GM21717 (cell line): ENCODE measurements around the gene TOMM20.

ENCODE experiments used
- ATAC-seq: cut with Tn5 transposase; IDR thresholded peaks from one replicate; pipeline ENCODE4 v1.9.1; 2021; ENCODE audit warnings: mild to moderate bottlenecking, moderate library complexity; ENCODE audit not compliant: unreplicated experiment

Gene TOMM20

DNA sequence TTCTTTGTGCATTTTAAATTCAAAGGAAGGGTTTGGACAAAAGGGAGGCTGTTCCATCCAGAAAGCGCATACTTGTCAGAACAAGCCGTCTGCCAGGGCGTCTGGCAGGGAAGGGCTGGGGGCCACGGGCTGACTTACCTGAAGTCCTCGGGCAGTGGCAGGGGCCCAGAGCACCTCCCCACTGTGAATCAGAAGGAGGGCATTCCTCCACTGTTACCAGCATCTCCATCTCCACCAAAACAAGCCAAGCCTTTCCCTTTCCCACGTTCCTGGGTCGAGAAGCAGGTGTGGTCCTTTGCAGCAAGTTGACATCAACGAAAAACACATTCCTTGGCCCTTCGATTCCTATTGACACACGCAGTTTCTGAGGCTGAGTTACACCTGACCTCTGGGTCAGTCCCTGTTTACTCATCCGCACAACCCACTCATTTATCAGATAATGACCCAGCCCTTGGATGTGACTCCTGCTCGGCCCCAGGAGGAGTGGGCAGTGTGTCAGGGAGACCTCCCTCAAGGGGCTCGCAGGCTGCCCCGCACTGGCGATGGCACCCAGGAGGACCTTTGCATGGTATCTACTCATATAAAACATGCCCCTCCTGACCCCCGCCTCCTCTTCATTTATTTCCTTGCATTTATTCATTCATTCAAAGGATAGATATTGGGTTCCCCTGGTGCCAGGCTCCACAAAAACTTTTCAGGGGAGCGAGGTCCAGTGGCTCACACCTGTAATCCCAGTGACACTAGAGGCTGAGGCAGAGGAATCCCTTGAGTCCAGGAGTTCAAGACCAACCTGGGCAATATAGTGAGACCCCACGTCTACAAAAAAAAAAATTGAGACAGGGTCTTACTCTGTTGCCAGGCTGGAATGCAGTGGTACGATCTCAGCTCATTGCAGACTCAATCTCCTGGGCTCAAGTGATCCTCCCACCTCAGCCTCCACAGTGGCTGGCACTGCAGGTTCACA is 60.2 kb downstream of the TOMM20 start:
- ATAC-seq, result no peak

DNA sequence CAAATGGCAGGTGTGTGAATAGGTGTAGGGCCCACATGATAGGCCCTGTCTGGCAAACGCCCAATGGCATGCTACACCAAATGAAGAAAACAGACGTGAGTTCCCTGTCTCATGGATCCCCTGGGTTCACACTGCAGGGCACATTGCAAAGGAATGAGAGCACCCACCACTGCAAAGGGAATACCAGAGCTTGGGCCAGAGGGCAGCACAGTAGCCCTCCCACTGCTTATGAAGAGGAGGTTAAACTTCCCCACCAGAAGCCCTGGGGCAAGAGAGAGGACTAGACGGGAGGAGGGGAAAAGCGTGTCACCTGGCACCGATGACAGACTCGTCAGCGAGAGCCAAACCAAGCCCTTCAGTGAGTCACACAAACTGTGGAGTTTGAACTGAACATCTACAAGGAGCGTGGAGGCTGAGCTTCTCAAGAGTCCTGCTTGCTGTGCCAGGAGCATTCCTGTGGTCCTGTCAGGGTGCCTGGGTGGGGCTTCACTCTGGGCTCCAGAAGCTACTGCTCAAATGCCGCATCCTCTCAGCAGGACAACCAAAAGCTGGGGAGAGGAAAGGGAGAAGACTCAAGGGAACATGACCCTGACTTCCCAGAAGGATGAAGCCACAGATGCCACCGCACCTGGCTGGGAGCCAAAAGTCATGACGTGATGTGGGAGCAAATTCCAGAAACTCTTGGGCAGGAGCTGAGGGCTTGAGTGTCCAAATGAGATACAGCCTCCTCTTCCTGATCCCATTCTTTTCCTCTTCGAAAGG is 61.1 kb downstream of the TOMM20 start:
- no peak for ATAC-seq

DNA sequence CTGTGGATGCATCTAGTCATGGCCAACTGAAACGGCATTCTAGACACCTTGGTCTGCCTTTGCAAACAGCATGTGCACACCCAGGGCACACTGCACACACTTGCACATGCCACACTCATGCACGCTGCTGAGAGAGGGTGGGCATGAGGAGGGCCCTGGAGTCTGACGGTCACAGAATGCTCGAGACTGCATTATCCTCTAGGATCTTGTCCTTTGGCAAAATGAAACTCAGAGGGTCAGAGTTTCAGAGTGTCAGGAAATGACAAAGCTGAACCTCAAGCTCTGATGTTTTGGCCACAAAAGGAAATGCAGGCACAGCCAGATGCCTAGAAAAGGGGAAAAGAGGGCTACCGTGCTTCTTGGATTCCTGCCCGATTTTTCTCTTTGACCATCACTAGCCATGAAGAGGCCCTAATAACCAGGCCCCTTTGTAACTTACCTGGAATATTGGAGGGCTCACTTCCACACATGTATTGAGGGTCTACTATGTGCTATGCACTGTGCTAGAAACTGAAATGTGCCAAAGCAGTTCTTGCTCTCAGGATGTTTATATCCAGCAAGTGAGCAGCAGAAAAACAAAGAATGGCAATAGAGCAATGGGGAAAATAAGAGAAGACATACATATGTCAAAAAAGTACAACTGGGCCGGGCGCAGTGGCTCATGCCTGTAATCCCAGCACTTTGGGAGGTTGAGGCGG is 65.4 kb downstream of the TOMM20 start:
- no peak for ATAC-seq

DNA sequence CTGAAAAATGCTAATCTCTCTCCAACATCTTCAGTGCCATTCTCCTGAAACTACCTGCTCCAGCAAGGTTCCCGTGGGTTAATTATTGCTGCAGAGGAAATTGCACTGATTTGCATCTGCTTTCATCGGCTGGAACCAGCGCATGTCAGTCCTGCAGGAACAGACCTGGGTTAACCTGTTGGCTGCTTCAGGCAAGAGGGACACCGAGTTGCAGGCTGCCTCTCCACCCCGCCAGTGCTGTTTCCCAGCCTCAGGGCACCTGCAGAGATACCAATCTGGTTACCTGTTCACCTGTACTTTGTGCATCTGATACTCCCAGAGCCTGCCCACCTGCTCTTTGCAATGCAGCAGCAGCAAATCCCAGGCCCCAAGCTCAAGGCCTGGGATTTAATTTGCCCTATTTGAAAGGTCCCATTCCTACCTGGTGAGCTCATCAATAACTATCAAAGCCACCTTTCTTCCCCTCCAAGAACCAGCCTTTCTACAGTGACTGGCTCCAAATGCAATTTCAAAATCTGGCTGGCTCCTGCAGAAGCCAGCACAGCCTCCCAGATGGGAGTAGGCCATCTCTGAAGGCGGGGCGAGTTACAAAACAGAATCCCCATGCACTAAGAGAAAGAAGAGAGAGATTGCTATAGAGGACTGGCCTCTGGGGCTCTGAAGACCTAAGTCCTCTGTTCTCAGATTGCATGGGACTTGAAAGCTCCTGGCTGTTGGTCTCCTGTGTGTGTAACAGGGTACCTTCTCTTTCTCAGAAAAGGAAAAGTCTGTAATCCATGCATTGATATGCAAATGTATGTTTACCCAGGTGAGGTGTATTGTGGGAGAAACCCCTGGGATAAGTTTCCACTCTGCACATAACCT is 67.8 kb downstream of the TOMM20 start:
- no peak for ATAC-seq
